Fibroblast of villous mesenchyme (primary cell): ENCODE results near the gene ITGAV. TPM values are rescaled to one million over a fixed set of nuclear protein-coding genes. Genes with fewer than 3 reads are reported as not detected.
A peak's percentile ranks its signal among the peaks of the same experiment; 100 is the strongest.

ENCODE experiments used
- DNase-seq: peaks from one replicate; pipeline ENCODE4 v3.0.0-alpha.2; 2010; ENCODE audit warnings: low read depth
- H3K4me3 ChIP-seq: 2 replicates; pipeline ENCODE4 v1.5.1; 2011; ENCODE audit warnings: low read depth, mild to moderate bottlenecking, low read length
- total RNA-seq: library from RNA; depleted of rRNA; stranded (reverse); fragments of >200 nt; gene quantifications from 2 replicates; pipeline ENCODE4 v1.2.3, GENCODE V29; 2012
- TF ChIP-seq, protein P1 (sequence below): IDR thresholded peaks from 2 replicates; pipeline ENCODE4 v1.5.1; 2012; ENCODE audit warnings: low read depth, mild to moderate bottlenecking, low read length; ENCODE audit not compliant: insufficient read depth

Gene ITGAV
- total RNA-seq, 1 donor, result 417 TPM

DNA sequence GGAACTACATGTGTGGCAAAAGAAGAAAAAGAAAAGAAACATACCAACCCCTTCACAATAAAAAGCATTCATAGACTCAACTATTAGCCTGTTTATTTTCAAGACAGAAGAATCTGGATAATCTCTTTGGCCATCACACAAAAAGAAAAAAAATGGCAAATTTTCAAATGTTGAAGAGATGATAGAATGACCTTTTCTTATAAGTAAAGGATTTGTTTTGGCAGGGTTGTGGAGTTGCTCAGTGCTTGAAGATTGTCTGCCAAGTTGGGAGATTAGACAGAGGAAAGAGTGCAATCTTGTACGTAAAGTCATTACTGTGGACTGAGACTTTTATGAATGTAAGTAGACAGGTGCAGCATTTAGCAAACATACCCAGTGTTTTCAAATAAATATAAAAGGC lies 85.5 kb downstream of the ITGAV start:
- no peak for DNase-seq
- H3K4me3 ChIP-seq, result no peak overlapping the region
- TF ChIP-seq, protein P1, sequence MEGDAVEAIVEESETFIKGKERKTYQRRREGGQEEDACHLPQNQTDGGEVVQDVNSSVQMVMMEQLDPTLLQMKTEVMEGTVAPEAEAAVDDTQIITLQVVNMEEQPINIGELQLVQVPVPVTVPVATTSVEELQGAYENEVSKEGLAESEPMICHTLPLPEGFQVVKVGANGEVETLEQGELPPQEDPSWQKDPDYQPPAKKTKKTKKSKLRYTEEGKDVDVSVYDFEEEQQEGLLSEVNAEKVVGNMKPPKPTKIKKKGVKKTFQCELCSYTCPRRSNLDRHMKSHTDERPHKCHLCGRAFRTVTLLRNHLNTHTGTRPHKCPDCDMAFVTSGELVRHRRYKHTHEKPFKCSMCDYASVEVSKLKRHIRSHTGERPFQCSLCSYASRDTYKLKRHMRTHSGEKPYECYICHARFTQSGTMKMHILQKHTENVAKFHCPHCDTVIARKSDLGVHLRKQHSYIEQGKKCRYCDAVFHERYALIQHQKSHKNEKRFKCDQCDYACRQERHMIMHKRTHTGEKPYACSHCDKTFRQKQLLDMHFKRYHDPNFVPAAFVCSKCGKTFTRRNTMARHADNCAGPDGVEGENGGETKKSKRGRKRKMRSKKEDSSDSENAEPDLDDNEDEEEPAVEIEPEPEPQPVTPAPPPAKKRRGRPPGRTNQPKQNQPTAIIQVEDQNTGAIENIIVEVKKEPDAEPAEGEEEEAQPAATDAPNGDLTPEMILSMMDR, result no peak

DNA sequence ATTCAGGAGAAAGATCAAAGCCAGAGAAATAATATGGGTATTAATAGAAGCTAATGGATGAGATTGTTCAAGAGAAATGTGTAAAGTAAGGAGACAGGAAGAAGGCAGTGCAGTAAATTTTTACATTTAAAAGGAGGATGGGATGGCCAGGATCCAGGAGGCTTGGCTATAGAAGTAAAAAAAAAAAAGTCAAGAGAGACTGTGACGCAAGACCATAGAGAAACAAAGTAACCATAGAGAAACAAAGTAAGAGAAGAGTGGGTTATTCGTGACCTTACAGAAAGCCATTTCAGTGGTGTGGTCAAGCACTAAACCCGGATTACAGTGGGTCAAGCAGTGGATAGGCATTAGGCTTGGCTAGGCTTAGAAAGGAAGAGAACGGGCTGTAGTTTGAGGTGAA lies 93.5 kb downstream of the ITGAV start:
- DNase-seq, result peak; percentile 35
- TF ChIP-seq, protein P1, result no peak
- H3K4me3 ChIP-seq, result no peak overlapping the region

DNA sequence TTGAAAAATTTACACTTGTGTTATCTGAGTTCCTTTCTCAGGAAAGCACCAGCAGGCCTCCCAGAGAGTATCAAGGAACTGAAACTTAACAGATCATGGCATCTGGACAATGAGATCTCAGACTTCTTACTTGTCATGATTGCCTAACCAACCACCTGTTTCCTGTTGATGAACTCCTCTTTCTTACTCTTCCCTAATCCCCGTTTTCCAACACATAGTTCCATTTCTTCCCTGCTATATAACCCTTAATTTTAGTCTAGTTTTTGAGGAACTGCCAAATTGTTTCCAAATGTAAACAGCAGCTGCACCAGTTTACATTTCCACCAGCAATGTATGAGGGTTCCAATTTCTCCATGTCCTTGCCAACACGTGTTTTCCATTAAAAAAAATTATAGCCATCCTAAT lies 98.0 kb downstream of the ITGAV start:
- H3K4me3 ChIP-seq, result no peak overlapping the region
- peak; percentile 49 for DNase-seq
- TF ChIP-seq, protein P1, result no peak

DNA sequence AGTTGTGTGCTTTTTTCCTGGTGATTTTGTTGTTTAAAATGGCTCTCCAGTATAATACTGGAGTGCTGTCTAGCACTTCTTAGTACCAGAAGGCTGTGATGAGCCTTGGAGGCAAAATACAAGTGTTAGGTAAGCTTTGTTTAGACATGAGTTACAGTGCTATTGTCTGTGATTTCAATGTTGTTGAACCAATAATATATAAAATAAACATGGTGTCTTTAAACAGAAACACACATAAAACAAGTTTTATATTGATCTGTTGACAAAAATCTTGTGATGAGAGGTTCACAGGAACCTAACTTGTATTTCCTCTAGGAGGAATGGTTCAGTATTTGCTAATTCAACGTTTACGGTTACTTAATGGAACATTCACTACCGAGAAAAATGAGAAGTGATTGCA lies 99.0 kb downstream of the ITGAV start:
- no peak overlapping the region for H3K4me3 ChIP-seq
- no peak for DNase-seq
- TF ChIP-seq, protein P1, result no peak

DNA sequence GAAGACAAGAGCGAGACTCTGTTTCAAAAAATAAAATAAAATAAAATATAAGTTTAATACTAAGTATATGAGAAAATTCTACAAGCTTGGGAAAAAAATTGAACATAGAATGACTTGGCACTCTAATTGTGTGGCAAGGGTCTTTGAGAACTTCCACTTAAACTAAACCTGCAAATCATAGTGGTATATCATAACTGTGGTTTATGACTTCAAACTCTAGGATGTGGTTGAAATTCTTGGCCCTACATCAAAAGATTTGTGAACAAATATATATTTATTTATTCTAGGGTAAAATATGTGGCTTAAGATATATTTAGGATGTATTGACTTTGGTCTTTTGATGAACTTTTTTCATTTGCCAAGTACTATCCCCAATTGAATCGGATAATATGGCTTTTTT lies 100.9 kb downstream of the ITGAV start:
- TF ChIP-seq, protein P1, result no peak
- H3K4me3 ChIP-seq, result no peak overlapping the region
- no peak for DNase-seq

DNA sequence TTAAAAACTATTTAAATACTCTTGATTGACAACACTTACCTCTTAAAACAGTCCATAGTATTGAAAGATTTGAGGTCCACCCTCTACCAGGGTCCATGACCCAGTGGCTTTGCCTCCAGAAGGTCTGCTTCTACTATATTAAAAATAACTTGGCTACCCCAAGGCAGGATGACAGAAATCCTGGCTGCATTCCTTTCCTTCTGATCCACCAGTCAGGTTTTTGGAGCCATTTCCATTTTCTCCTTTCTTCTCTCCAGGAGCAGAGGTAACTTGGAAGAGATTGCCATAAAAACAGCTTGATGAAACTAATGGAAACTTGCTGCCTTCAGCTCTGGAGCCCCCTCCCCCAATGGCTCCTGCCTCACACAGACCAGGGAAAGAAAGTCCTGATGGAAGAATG lies 101.4 kb downstream of the ITGAV start:
- DNase-seq, result no peak
- H3K4me3 ChIP-seq, result no peak overlapping the region
- TF ChIP-seq, protein P1, result no peak

DNA sequence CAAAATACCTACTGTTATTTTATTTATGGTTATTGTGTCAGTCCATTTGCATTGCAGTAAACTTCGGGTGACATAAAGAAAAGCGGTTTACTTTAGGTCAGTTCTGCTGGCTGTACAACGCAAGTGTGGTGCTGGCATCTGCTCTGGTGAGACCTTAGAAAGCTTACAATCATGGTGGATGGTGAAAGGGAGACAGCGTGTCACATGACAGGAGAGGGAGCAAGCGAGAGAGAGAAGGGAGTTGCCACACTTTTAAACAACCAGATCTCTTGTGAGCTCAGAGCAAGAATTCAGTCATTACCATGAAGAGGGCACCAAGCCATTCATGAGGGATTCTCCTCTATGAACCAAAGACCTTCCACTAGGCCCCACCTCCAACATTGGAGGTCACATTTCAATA lies 102.0 kb downstream of the ITGAV start:
- TF ChIP-seq, protein P1, result no peak
- H3K4me3 ChIP-seq, result no peak overlapping the region
- no peak for DNase-seq
